RWPE1 (cell line): Measurements from ENCODE around the gene MPHOSPH6.

Experiments
- CTCF ChIA-PET: fragments of 350-600 bp; sonication (Branson Sonifier 250); formaldehyde crosslinking; extraction: SDS; loops from one replicate; lab custom pipeline; 2021; lab: Yijun Ruan, JAX
- POLR2A ChIA-PET: fragments of 400-600 bp; formaldehyde crosslinking; extraction: SDS; loops from one replicate; lab custom pipeline; 2020; ENCODE audit warnings: antibody characterized with exemption; ENCODE audit not compliant: low non-redundant PET; lab: Yijun Ruan, JAX
- DNase-seq: peaks from one replicate; pipeline ENCODE4 v3.0.0; 2012; ENCODE audit warnings: low spot score
- H3K27ac ChIP-seq: fragments of 450-650 bp; 2 replicates; pipeline ENCODE4 v1.5.1; 2017
- TF ChIP-seq, protein P1 (sequence below): fragments of 450-650 bp; conservative IDR thresholded peaks from 2 replicates; pipeline ENCODE4 v1.5.1; 2017; ENCODE audit warnings: low read depth, mild to moderate bottlenecking

MPHOSPH6 gene

DNA sequence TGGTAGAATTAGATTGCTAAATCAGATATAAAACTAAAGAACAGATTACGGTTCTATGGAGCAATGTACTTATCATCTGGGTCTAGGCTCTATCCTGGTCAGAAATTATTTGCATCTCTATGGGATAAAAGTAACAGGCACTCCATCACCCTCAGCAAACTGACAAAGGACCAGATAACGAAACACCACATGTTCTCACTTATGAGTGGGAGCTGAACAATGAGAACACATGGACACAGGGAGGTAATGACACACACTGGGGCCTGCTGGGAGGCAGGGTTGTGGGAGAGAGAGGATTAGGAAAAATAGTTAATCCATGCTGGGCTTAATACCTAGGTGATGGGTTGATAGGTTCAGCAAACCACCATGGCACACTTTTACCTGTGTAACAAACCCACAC is 61.9 kb downstream of the MPHOSPH6 start:
- ChIA-PET POLR2A (no interaction called here), CTCF (no interaction called here)
- TF ChIP-seq, protein P1, sequence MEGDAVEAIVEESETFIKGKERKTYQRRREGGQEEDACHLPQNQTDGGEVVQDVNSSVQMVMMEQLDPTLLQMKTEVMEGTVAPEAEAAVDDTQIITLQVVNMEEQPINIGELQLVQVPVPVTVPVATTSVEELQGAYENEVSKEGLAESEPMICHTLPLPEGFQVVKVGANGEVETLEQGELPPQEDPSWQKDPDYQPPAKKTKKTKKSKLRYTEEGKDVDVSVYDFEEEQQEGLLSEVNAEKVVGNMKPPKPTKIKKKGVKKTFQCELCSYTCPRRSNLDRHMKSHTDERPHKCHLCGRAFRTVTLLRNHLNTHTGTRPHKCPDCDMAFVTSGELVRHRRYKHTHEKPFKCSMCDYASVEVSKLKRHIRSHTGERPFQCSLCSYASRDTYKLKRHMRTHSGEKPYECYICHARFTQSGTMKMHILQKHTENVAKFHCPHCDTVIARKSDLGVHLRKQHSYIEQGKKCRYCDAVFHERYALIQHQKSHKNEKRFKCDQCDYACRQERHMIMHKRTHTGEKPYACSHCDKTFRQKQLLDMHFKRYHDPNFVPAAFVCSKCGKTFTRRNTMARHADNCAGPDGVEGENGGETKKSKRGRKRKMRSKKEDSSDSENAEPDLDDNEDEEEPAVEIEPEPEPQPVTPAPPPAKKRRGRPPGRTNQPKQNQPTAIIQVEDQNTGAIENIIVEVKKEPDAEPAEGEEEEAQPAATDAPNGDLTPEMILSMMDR, result no peak
- no peak for DNase-seq
- H3K27ac ChIP-seq, result no peak overlapping the region

DNA sequence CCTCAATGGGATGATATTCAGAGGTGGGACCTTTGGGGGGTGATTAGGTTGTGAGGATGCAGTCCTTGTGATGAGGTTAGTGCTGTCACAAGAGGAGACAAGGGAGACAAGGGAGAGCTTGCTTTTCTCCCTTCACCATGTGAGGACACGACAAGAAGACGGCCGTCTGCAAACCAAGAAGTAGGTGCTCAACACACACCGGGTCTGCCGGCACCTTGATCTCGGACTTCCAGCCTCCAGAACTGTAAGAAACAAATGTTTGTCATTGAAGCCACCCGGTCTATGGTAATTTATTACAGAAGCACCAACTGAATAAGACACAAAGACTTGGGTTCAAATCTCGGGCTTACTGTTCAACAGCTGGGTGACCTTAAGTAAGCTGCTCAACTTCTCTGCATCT is 64.9 kb downstream of the MPHOSPH6 start:
- ChIA-PET POLR2A (no interaction called here), CTCF (no interaction called here)
- H3K27ac ChIP-seq, result no peak overlapping the region
- no peak for DNase-seq
- TF ChIP-seq, protein P1, result no peak
